HG02938 (cell line): ENCODE measurements around the gene DERA.
A peak's percentile ranks its signal among the peaks of the same experiment; 100 is the strongest.
"Not testable (repeated sequence)": the region's sequence is repeated elsewhere in the genome, so short reads cannot be mapped to it uniquely, and the experiment has no call there.

Experiments used
- ATAC-seq: cut with Tn5 transposase; IDR thresholded peaks from one replicate; pipeline ENCODE4 v1.9.1; 2021; ENCODE audit warnings: mild to moderate bottlenecking, moderate library complexity; ENCODE audit not compliant: unreplicated experiment

Gene DERA

GRCh38 chr12:16057351-16057751 is 146.2 kb downstream of the DERA start:
- ATAC-seq, result not testable (repeated sequence)

- ATAC-seq, result no peak
These were observed 151.5 kb downstream of the DERA start for GRCh38 chr12:16062611-16063010.

GRCh38 chr12:16063726-16064125 is 152.6 kb downstream of the DERA start:
- ATAC-seq, result no peak

DNA sequence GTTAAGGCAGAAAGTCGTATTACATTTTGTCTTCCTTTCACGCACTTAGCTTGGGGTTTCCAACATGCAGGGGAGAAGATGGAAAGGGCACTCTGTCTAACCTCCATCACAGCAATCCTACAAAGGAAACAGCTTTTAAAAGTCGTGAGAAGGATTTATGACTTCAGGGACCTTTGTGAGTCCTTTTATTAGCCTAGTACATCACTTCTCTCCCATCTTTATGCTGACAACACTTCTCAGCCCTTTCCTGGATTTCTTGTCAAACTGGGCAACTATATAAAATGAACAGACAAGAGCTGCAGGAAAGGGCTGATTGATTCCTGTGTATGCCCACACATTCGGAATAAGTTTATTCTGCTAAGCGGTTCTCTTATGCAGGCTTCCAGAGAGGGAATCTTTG is 159.0 kb downstream of the DERA start:
- no peak for ATAC-seq

DNA sequence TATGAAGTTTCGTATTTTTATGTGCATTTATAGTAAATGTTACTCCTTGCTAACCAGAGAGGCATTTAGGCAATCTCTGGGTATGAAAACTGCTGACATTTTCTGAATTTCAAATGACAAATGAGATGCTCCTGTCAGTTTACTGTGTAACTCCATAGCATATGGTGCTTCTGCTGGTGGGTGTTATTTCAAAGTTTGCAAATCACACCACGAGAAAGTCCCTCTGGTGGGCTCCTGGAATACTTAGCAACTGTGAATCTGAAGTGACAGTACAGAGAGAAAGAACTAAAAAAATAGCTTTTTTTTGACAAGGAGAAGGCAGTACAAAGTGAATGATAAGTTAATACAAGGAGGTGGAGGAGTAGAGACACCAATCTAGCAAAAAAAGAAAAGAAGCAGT is 161.5 kb downstream of the DERA start:
- no peak for ATAC-seq

DNA sequence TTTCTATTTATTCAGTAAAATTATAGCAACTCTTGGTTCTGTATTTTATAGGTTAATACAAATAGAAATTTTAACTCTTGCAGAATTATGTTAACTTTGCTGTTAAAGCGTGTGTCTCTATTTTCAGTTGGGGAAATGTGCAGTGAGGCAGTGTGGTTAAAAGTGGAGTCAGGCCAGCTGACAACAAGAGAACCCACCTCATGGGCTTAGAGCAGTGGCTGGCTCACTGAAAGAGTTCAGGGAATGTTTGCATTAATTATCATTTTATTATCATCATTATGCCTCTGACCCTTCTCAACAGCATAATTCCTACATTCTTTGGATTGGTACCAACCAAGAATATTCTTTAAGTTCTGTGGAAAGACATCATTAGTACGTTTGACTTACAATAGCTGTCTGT is 163.8 kb downstream of the DERA start:
- no peak for ATAC-seq

DNA sequence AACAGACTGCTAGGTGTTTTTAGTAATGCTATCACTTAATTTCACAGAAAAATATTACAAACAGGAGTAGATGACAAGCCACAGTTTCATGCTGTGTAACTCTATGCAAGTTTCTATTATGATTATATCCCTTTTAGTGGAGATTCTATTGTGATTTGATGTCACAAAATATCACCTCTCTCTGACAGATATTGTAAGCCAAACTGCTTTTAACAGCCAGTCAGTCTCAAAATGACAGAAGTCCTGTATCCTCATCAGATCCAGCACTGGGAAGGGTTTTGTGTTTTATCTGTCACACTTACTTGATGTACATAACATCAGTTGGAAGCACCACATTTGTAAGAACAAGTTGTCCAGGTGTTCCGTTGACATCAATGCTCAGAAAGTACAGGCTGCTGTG is 164.8 kb downstream of the DERA start:
- no peak for ATAC-seq

- ATAC-seq, result peak; percentile 75
These were observed 165.4 kb downstream of the DERA start for GRCh38 chr12:16076557-16076956.

DNA sequence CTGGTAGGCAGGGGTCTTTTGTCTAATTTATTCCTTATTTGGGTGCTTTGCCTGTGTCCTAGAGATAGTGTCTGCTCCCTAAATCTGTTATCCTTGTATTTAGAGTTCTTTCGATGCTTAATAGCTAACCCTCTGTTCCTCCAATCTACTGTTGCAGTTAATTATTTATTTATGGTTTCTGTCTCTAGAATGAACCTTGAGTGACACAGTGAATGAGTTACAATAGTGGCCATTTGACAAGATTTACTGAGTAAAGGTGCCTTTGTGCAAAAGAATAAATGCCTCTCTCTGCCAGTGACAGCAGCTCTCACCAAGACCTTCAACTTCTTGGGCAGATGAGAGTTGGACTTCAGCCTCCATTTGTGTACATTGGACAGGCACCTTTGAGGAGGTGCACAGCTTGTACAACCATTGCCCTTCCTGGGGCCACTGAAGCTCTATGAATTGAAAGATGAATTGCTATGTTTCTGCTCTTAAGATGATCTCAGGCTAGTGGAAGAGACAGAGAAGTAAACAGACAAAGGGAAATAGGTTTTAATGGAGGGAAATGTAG is 165.9 kb downstream of the DERA start:
- ATAC-seq, result peak; percentile 45

DNA sequence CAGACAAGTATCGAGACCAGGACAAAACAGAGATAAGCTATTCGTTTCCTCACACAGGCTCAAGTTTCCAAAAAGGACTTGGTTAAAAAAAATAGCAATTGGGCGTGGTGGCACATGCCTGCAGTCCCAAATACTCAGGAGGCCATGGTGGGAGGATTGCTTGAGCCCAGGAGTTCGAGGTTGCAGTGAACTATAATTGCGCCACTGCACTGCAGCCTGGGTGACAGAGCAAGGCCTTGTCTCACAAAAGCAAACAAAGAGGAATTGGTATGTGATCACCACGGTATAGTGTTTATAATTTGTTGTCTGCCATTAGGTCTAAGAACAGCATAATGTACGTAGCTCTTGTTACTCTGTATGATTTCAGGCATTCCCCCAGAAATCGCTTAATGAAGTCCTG is 175.3 kb downstream of the DERA start:
- no peak for ATAC-seq

DNA sequence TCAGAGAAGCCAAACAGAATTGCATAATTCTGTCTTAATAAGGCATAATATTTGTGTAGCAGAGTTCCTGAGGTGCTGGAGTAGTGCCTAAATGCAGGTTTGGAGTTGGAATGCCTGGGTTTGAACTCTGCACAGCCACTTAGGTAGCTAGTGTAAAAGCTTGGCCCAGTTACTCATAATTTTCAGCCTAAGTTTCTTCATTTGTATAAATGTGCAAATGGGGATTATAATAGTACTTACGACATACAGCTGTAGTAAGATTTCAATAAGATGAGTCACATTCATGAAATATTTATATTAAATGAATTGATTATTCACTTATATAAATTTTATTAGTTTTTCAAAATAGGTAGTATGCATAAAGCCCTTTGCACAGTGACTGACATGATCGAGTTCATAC is 175.8 kb downstream of the DERA start:
- no peak for ATAC-seq
